Activated CD4-positive, alpha-beta T cell treated with anti-CD3 and anti-CD28 coated beads, Interleukin-2, amount 50 U/mL, for 16 hours (primary cell): ENCODE measurements around the gene BATF3.
"Not testable (repeated sequence)": the region's sequence is repeated elsewhere in the genome, so short reads cannot be mapped to it uniquely, and the experiment has no call there.

Experiments
- DNase-seq: peaks from one replicate; pipeline ENCODE4 v3.0.0-alpha.2; 2020

Gene BATF3, protein sequence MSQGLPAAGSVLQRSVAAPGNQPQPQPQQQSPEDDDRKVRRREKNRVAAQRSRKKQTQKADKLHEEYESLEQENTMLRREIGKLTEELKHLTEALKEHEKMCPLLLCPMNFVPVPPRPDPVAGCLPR

GRCh38 chr1:212699625-212700222, at the start of gene BATF3:
Gene BATF3 (minus strand): TSS chr1:212699840. CDS start chr1:212699762, 78 bp downstream.
- peak; percentile 79 for DNase-seq

- no peak for DNase-seq
Measured at GRCh38 chr1:212746546-212746945, 46.9 kb upstream of the BATF3 start.

GRCh38 chr1:212745303-212745702, 45.7 kb upstream of the BATF3 start:
- no peak for DNase-seq

- no peak for DNase-seq
Measured at GRCh38 chr1:212743901-212744475, 44.3 kb upstream of the BATF3 start.

DNA sequence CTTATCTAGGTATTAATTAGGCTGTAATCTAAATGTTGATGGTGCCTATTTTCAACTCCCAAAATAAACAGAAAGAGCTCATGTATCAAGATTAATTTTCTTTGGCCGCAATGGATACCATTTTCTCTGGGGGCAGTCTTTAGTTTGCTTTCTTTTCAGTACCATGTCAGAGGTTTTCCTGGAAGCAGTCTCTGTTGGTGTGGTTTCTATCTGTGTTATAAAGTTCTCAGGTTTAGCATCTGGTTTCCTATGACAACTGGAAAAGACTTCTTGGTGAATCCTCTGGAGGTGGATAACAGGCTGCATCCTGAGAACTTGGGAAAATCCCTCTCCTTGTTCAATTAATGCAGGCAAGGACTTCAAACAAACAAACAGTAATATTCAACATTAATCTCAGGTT, 38.7 kb upstream of the BATF3 start:
- peak; percentile 83 for DNase-seq

- no peak for DNase-seq
Measured at GRCh38 chr1:212737559-212737958, 37.9 kb upstream of the BATF3 start.

DNA sequence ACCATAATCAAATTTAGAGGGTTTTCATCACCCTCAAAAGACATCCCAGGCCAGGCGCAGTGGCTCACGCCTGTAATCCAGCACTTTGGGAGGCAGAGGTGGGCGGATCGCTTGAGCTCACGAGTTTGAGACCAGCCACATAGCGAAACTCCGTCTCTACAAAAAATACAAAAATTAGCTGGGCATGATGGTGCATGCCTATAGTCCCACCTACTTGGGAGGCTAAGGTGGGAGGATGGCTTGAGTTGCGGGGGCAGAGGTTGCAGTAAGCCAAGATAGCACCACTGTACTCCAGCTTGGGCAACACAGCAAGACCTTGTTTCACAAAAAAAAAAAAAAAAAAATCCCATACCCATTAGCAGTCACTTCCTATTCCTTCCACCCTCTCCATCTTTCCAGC, 33.5 kb upstream of the BATF3 start:
- no peak for DNase-seq

DNA sequence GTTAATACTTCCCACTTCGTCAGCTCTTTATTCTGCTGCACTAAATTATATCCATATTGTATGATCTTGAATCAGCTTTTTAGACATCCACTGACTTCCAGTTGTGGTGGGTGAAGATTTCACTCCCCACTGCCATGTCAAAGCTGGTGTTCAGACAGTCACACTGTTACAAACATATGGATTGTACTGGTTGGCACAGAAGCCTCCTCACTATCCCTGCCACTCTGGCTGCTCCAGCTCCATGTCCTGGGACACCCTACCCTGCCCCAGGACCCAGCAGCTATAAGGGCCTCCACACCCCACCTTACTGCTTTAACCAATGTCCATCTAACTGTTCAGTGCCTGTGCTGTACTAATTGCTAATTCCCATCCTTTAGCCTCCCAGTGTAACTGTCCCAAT, 32.0 kb upstream of the BATF3 start:
- no peak for DNase-seq

- no peak for DNase-seq
Measured at GRCh38 chr1:212728606-212729005, 29.0 kb upstream of the BATF3 start.

DNA sequence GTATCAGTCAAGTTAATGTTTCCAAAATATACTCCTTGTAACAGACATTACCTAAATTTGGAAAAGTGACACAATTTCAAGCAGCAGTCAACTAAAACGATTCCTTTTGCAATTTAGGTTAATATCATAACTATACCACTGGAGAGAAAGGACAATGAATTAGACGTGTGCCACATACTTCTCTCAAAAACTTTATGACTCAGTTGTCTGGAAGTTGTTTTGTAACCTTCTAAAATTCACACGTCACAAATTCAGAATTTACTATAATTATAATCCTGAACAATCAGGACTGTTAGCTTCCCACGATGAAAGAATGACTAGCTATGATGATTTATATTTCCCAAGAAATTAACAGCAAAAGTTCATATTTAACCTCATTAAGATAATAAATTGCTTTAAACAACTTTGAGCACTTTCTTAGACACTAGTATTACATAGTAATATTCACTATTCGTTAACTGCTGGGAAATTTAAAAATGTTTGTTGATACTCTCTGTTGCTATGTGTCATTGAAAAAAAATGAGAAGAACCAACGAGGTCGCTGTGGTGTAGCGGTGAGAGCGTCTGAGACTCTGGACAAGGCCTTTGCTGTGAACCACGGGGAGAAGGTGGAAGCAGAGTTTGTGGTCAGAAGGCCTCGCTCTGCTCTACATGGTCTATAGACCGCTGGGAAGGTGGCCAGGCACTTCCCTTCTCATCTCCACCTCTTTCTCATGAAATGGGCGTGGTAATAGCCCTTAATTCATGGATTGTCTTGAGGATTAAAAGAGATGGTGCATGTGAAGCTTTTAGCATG, 27.9 kb upstream of the BATF3 start:
- DNase-seq: peak; percentile 69

DNA sequence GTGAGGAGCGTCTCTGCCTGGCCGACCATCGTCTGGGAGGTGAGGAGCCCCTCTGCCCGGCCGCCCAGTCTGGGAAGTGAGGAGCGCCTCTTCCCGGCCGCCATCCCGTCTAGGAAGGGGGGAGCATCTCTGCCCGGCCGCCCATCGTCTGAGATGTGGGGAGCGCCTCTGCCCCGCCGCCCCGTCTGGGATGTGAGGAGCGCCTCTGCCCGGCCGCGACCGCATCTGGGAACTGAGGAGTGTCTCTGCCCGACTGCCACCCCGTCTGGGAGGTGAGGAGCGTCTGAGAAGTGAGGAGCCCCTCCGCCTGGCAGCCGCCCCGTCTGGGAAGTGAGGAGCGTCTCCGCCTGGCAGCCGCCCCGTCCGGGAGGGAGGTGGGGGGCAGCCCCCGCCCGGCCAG, 25.0 kb upstream of the BATF3 start:
- not testable (repeated sequence) for DNase-seq

- DNase-seq: peak; percentile 80
Measured at GRCh38 chr1:212722270-212722957, 22.8 kb upstream of the BATF3 start.

- peak; percentile 90 for DNase-seq
Measured at GRCh38 chr1:212721388-212722247, 22.0 kb upstream of the BATF3 start.

- DNase-seq: no peak
Measured at GRCh38 chr1:212719633-212720032, 20.0 kb upstream of the BATF3 start.

DNA sequence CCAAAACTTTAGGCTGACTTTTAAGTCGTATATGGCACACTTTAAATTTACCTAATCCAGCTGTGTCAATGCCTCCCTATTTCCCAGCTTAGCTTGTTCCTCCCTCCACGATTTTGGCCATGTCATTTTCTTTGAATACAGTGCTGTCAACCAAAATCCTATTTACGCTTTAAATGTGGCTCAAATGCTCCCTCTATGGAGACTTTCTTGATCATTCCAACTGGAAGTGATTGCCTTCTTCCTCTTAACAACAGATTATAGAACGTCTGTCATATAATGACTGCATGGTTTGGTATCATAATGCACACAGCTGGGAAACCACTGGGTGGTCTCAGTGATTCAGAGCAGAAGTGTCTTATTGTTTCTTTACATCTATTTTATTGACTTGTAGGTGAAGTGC, 18.9 kb upstream of the BATF3 start:
- peak; percentile 31 for DNase-seq

DNA sequence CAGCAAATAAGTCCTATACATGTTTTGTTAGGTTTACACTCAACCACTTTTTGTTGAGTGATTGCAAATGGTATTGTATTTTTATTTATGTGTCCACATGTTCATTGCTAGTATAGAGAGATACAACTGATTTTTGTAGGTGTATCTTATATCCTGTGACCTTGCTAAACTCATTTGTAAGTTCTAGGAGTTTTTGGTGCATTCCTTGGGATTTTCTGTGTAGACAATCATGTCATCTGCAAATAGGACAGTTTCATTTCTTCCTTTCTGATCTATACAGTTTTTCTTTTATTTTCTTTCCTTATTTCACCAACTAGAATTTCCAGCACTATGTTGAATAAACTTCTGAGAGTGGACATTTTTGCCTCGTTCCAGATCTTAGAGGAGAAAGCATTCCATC, 16.5 kb upstream of the BATF3 start:
- no peak for DNase-seq

GRCh38 chr1:212713465-212714136, 14.0 kb upstream of the BATF3 start:
- DNase-seq: no peak

- DNase-seq: peak; percentile 67
Measured at GRCh38 chr1:212712451-212713303, 13.0 kb upstream of the BATF3 start.

GRCh38 chr1:212711974-212712373, 12.3 kb upstream of the BATF3 start:
- not testable (repeated sequence) for DNase-seq

DNA sequence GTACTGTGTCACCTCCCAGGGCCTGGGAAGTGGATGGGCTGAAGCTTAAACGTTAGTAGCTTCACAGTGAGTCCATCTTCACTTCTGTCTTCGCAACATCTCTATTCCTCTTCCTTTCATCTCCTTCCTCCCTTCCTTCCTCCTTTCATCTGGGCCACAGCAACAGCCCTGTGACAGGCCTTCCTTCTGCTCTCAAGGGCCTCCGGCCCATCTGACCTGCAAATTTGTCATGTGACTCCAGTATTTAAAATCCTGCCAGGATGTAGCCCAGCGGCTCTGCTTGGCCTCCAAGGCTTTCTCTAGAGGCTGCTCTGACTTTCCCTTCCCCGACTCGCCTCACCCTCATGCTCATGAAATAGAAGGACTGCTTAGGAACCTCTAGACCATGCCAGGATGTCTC, 10.9 kb upstream of the BATF3 start:
- DNase-seq: no peak
